ENCODE measurements around the gene MTOR. TPM values are rescaled to one million over a fixed set of nuclear protein-coding genes. Genes with fewer than 3 reads are reported as not detected.
"Not testable (repeated sequence)": the region's sequence is repeated elsewhere in the genome, so short reads cannot be mapped to it uniquely, and the experiment has no call there.

The MTOR gene
- total RNA-seq, 1 donor from 2014 or later = 31.9 TPM

- TF ChIP-seq CTCF (IDR thresholded peaks at IDR 0.05; ENCODE audit: insufficient read depth, low read length, severe bottlenecking) = no peak
- no peaks in the 10 kb centered on the region for H3K27me3 ChIP-seq (ENCODE audit: control insufficient read depth, insufficient read depth, low read length)
- no peak overlapping the region for H3K4me3 ChIP-seq (ENCODE audit: low read depth, low read length)
- peaks cover 3% of the 10 kb centered on the region for H3K36me3 ChIP-seq (ENCODE audit: control insufficient read depth, insufficient read depth, low read length)
- DNase-seq (ENCODE audit: low read depth) (no peak), FAIRE-seq (no peak)
These were observed 82.0 kb downstream of the MTOR start for GRCh38 chr1:11180342-11180744.

GRCh38 chr1:11179749-11180148, 82.6 kb downstream of the MTOR start:
- FAIRE-seq; H3K4me3 ChIP-seq (ENCODE audit: low read depth, low read length); H3K36me3 ChIP-seq (ENCODE audit: control insufficient read depth, insufficient read depth, low read length); DNase-seq (ENCODE audit: low read depth); H3K27me3 ChIP-seq (ENCODE audit: control insufficient read depth, insufficient read depth, low read length): not testable (repeated sequence)

GRCh38 chr1:11179125-11179524, 83.2 kb downstream of the MTOR start:
- FAIRE-seq (no peak), DNase-seq (ENCODE audit: low read depth) (no peak)
- no peak for TF ChIP-seq CTCF (IDR thresholded peaks at IDR 0.05; ENCODE audit: insufficient read depth, low read length, severe bottlenecking)
- peaks cover 1% of the 10 kb centered on the region for H3K36me3 ChIP-seq (ENCODE audit: control insufficient read depth, insufficient read depth, low read length)
- H3K4me3 ChIP-seq (ENCODE audit: low read depth, low read length) = no peak overlapping the region
- H3K27me3 ChIP-seq (ENCODE audit: control insufficient read depth, insufficient read depth, low read length) = no peaks in the 10 kb centered on the region

GRCh38 chr1:11178021-11179015, 84.0 kb downstream of the MTOR start:
- no peaks in the 10 kb centered on the region for H3K27me3 ChIP-seq (ENCODE audit: control insufficient read depth, insufficient read depth, low read length)
- DNase-seq (ENCODE audit: low read depth) = no peak
- H3K4me3 ChIP-seq (ENCODE audit: low read depth, low read length) = no peak overlapping the region
- no peak for TF ChIP-seq CTCF (IDR thresholded peaks at IDR 0.05; ENCODE audit: insufficient read depth, low read length, severe bottlenecking)
- no peak for FAIRE-seq
- H3K36me3 ChIP-seq (ENCODE audit: control insufficient read depth, insufficient read depth, low read length) = peaks cover 1% of the 10 kb centered on the region

- H3K27me3 ChIP-seq (ENCODE audit: control insufficient read depth, insufficient read depth, low read length) = no peaks in the 10 kb centered on the region
- no peak for TF ChIP-seq CTCF (IDR thresholded peaks at IDR 0.05; ENCODE audit: insufficient read depth, low read length, severe bottlenecking)
- FAIRE-seq = peak; percentile 32
- H3K4me3 ChIP-seq (ENCODE audit: low read depth, low read length) = no peak overlapping the region
- peaks cover 1% of the 10 kb centered on the region for H3K36me3 ChIP-seq (ENCODE audit: control insufficient read depth, insufficient read depth, low read length)
- no peak for DNase-seq (ENCODE audit: low read depth)
These were observed 86.2 kb downstream of the MTOR start for GRCh38 chr1:11176081-11176706.

GRCh38 chr1:11175461-11175860, 86.9 kb downstream of the MTOR start:
- FAIRE-seq (no peak), DNase-seq (ENCODE audit: low read depth) (no peak)
- peaks cover 1% of the 10 kb centered on the region for H3K36me3 ChIP-seq (ENCODE audit: control insufficient read depth, insufficient read depth, low read length)
- no peak for TF ChIP-seq CTCF (IDR thresholded peaks at IDR 0.05; ENCODE audit: insufficient read depth, low read length, severe bottlenecking)
- no peaks in the 10 kb centered on the region for H3K27me3 ChIP-seq (ENCODE audit: control insufficient read depth, insufficient read depth, low read length)
- H3K4me3 ChIP-seq (ENCODE audit: low read depth, low read length) = no peak overlapping the region
